ENCODE data around the gene DUOX1.

The DUOX1 gene

GRCh38 chr15:45168751-45169551 lies 39.2 kb downstream of the DUOX1 start:
- no peak for DNase-seq (ENCODE audit: low read depth)

GRCh38 chr15:45169608-45170480 lies 40.0 kb downstream of the DUOX1 start:
- DNase-seq (ENCODE audit: low read depth): no peak

- DNase-seq (ENCODE audit: low read depth): no peak
Measured at GRCh38 chr15:45171912-45172311, 42.1 kb downstream of the DUOX1 start.

GRCh38 chr15:45174069-45174468 lies 44.3 kb downstream of the DUOX1 start:
- no peak for DNase-seq (ENCODE audit: low read depth)

- no peak for DNase-seq (ENCODE audit: low read depth)
Measured at GRCh38 chr15:45174577-45174976, 44.8 kb downstream of the DUOX1 start.

- DNase-seq (ENCODE audit: low read depth): no peak
Measured at GRCh38 chr15:45177285-45177684, 47.5 kb downstream of the DUOX1 start.

- no peak for DNase-seq (ENCODE audit: low read depth)
Measured at GRCh38 chr15:45179221-45179985, 49.6 kb downstream of the DUOX1 start.

GRCh38 chr15:45180201-45180600 lies 50.4 kb downstream of the DUOX1 start:
- DNase-seq (ENCODE audit: low read depth): no peak

GRCh38 chr15:45180648-45181436 lies 51.0 kb downstream of the DUOX1 start:
- DNase-seq (ENCODE audit: low read depth): no peak

GRCh38 chr15:45181491-45182285 lies 51.9 kb downstream of the DUOX1 start:
- DNase-seq (ENCODE audit: low read depth): no peak

GRCh38 chr15:45182996-45183395 lies 53.2 kb downstream of the DUOX1 start:
- no peak for DNase-seq (ENCODE audit: low read depth)

GRCh38 chr15:45183511-45183910 lies 53.7 kb downstream of the DUOX1 start:
- DNase-seq (ENCODE audit: low read depth): no peak

- DNase-seq (ENCODE audit: low read depth): no peak
Measured at GRCh38 chr15:45184562-45185041, 54.8 kb downstream of the DUOX1 start.

- no peak for DNase-seq (ENCODE audit: low read depth)
Measured at GRCh38 chr15:45185069-45185779, 55.4 kb downstream of the DUOX1 start.

GRCh38 chr15:45185903-45186770 lies 56.3 kb downstream of the DUOX1 start:
- no peak for DNase-seq (ENCODE audit: low read depth)

- no peak for DNase-seq (ENCODE audit: low read depth)
Measured at GRCh38 chr15:45186771-45187577, 57.2 kb downstream of the DUOX1 start.

- DNase-seq (ENCODE audit: low read depth): no peak
Measured at GRCh38 chr15:45187578-45187893, 57.7 kb downstream of the DUOX1 start.
